Measurements from ENCODE around the gene MYOCD. TPM values are rescaled to one million over a fixed set of nuclear protein-coding genes. Genes with fewer than 3 reads are reported as not detected.

Gene MYOCD
- total and polyA plus RNA-seq, 2 donors: 59.4 to 59.5 TPM

- no peaks in the 10 kb centered on the region for H3K4me1 ChIP-seq (ENCODE audit: insufficient read depth)
- H3K36me3 ChIP-seq (ENCODE audit: insufficient read depth): no peaks in the 10 kb centered on the region
- no peak overlapping the region for H3K27ac ChIP-seq (ENCODE audit: low read depth)
- no peak overlapping the region for H3K4me3 ChIP-seq (ENCODE audit: low read depth, low read length)
- 50% methylated on average over 4 of the region's 4 CpGs for WGBS
- no peak for DNase-seq (ENCODE audit: extremely low spot score)
These were observed 102.6 kb downstream of the MYOCD start for GRCh38 chr17:12768255-12768654.

DNA sequence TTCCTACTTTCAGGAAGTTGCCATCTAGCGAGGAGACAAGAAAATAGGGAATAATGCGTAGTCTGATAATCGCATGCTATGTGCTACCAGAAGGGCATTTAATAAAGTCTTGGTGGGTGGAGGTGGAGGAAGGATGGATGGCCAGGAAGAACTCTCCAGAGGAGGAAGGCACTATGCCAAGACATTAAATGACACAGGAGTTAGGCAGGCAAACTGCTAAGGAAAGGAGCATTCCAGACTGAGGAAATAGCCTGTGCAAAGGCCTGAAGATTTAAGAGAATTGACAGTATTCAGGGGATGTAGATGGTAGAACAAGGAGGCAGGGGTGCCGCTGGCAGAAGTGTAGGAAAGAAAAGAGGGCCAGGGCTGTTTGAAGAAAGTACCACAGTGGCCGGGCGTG lies 104.3 kb downstream of the MYOCD start:
- H3K27ac ChIP-seq (ENCODE audit: low read depth): no peak overlapping the region
- no peaks in the 10 kb centered on the region for H3K4me1 ChIP-seq (ENCODE audit: insufficient read depth)
- no peak for DNase-seq (ENCODE audit: extremely low spot score)
- 94% methylated on average over 6 of the region's 6 CpGs for WGBS
- H3K36me3 ChIP-seq (ENCODE audit: insufficient read depth): no peaks in the 10 kb centered on the region
- H3K4me3 ChIP-seq (ENCODE audit: low read depth, low read length): no peak overlapping the region

GRCh38 chr17:12773153-12773552 lies 107.5 kb downstream of the MYOCD start:
- Histone ChIP-seq H3K27ac (ENCODE audit: low read depth) (no peak overlapping the region), H3K36me3 (ENCODE audit: insufficient read depth) (no peaks in the 10 kb centered on the region), H3K4me1 (ENCODE audit: insufficient read depth) (no peaks in the 10 kb centered on the region), H3K4me3 (ENCODE audit: low read depth, low read length) (no peak overlapping the region)
- 80% methylated on average over 1 of the region's 1 CpG for WGBS
- DNase-seq (ENCODE audit: extremely low spot score): no peak

- under 1% methylated on average over 16 of the region's 16 CpGs for WGBS
- DNase-seq (ENCODE audit: extremely low spot score): no peak
- H3K27ac ChIP-seq (ENCODE audit: low read depth): no peak overlapping the region
- peak overlapping the region; percentile 94 for H3K4me3 ChIP-seq (ENCODE audit: low read depth, low read length)
- no peaks in the 10 kb centered on the region for H3K36me3 ChIP-seq (ENCODE audit: insufficient read depth)
- no peaks in the 10 kb centered on the region for H3K4me1 ChIP-seq (ENCODE audit: insufficient read depth)
These were observed 123.4 kb downstream of the MYOCD start for GRCh38 chr17:12789075-12789480.

GRCh38 chr17:12789481-12790248 lies 124.0 kb downstream of the MYOCD start, which contains the start of gene ARHGAP44:
Gene ARHGAP44 (plus strand): TSS chr17:12789498. CDS start chr17:12789839, 341 bp downstream.
- Histone ChIP-seq H3K36me3 (ENCODE audit: insufficient read depth) (no peaks in the 10 kb centered on the region), H3K4me1 (ENCODE audit: insufficient read depth) (no peaks in the 10 kb centered on the region), H3K27ac (ENCODE audit: low read depth) (peak within 1 kb of the TSS; percentile 76), H3K4me3 (ENCODE audit: low read depth, low read length) (peak within 1 kb of the TSS; percentile 94)
- WGBS: under 1% methylated on average over 84 of the region's 86 CpGs
- no peak for DNase-seq (ENCODE audit: extremely low spot score)

- 31% methylated on average over 27 of the region's 27 CpGs for WGBS
- Histone ChIP-seq H3K36me3 (ENCODE audit: insufficient read depth) (no peaks in the 10 kb centered on the region), H3K4me3 (ENCODE audit: low read depth, low read length) (peak overlapping the region; percentile 94), H3K27ac (ENCODE audit: low read depth) (no peak overlapping the region), H3K4me1 (ENCODE audit: insufficient read depth) (no peaks in the 10 kb centered on the region)
- no peak for DNase-seq (ENCODE audit: extremely low spot score)
These were observed 124.8 kb downstream of the MYOCD start for GRCh38 chr17:12790249-12791106.

GRCh38 chr17:12794919-12795532 lies 129.3 kb downstream of the MYOCD start:
- Histone ChIP-seq H3K27ac (ENCODE audit: low read depth) (no peak overlapping the region), H3K4me1 (ENCODE audit: insufficient read depth) (no peaks in the 10 kb centered on the region), H3K36me3 (ENCODE audit: insufficient read depth) (no peaks in the 10 kb centered on the region), H3K4me3 (ENCODE audit: low read depth, low read length) (no peak overlapping the region)
- no peak for DNase-seq (ENCODE audit: extremely low spot score)
- WGBS: 69% methylated on average over 6 of the region's 6 CpGs

- no peak for DNase-seq (ENCODE audit: extremely low spot score)
- WGBS: 72% methylated on average over 3 of the region's 3 CpGs
- Histone ChIP-seq H3K4me3 (ENCODE audit: low read depth, low read length) (no peak overlapping the region), H3K36me3 (ENCODE audit: insufficient read depth) (no peaks in the 10 kb centered on the region), H3K4me1 (ENCODE audit: insufficient read depth) (no peaks in the 10 kb centered on the region), H3K27ac (ENCODE audit: low read depth) (no peak overlapping the region)
These were observed 135.2 kb downstream of the MYOCD start for GRCh38 chr17:12800855-12801365.

- WGBS: 86% methylated on average over 1 of the region's 1 CpG
- DNase-seq (ENCODE audit: extremely low spot score): no peak
- H3K27ac ChIP-seq (ENCODE audit: low read depth): no peak overlapping the region
- H3K4me3 ChIP-seq (ENCODE audit: low read depth, low read length): no peak overlapping the region
- no peaks in the 10 kb centered on the region for H3K4me1 ChIP-seq (ENCODE audit: insufficient read depth)
- H3K36me3 ChIP-seq (ENCODE audit: insufficient read depth): no peaks in the 10 kb centered on the region
These were observed 140.9 kb downstream of the MYOCD start for GRCh38 chr17:12806630-12807029.

- Histone ChIP-seq H3K27ac (ENCODE audit: low read depth) (no peak overlapping the region), H3K4me1 (ENCODE audit: insufficient read depth) (no peaks in the 10 kb centered on the region), H3K4me3 (ENCODE audit: low read depth, low read length) (no peak overlapping the region), H3K36me3 (ENCODE audit: insufficient read depth) (no peaks in the 10 kb centered on the region)
- WGBS: 91% methylated on average over 3 of the region's 3 CpGs
- no peak for DNase-seq (ENCODE audit: extremely low spot score)
These were observed 143.0 kb downstream of the MYOCD start for GRCh38 chr17:12808723-12809122.

GRCh38 chr17:12812877-12813276 lies 147.2 kb downstream of the MYOCD start:
- WGBS: 38% methylated on average over 5 of the region's 5 CpGs
- H3K36me3 ChIP-seq (ENCODE audit: insufficient read depth): no peaks in the 10 kb centered on the region
- no peak for DNase-seq (ENCODE audit: extremely low spot score)
- no peaks in the 10 kb centered on the region for H3K4me1 ChIP-seq (ENCODE audit: insufficient read depth)
- no peak overlapping the region for H3K4me3 ChIP-seq (ENCODE audit: low read depth, low read length)
- H3K27ac ChIP-seq (ENCODE audit: low read depth): no peak overlapping the region

GRCh38 chr17:12813664-12814063 lies 148.0 kb downstream of the MYOCD start:
- H3K27ac ChIP-seq (ENCODE audit: low read depth): no peak overlapping the region
- WGBS: 88% methylated on average over 9 of the region's 9 CpGs
- H3K36me3 ChIP-seq (ENCODE audit: insufficient read depth): no peaks in the 10 kb centered on the region
- H3K4me3 ChIP-seq (ENCODE audit: low read depth, low read length): no peak overlapping the region
- H3K4me1 ChIP-seq (ENCODE audit: insufficient read depth): no peaks in the 10 kb centered on the region
- no peak for DNase-seq (ENCODE audit: extremely low spot score)

DNA sequence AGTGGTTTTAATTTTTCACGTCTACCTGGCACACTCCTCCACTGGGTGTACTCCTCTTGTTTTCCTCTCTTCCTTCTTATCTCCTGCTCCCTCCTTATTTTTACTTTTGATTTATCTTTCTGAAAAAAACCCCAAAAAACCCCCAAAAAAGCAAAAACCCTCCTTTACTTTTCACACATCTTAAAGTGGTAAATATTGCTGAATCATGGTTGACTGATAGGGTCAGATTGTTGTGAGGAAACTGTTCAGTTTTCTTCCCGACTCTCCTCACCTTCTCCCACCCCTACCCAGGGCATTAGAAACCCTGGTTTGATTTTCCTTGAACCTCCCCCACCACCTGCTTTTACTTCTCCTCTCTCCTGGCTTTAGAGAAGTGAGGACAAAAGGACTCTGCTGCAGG lies 149.0 kb downstream of the MYOCD start:
- WGBS: 85% methylated on average over 2 of the region's 2 CpGs
- Histone ChIP-seq H3K27ac (ENCODE audit: low read depth) (no peak overlapping the region), H3K4me1 (ENCODE audit: insufficient read depth) (no peaks in the 10 kb centered on the region), H3K4me3 (ENCODE audit: low read depth, low read length) (no peak overlapping the region), H3K36me3 (ENCODE audit: insufficient read depth) (no peaks in the 10 kb centered on the region)
- DNase-seq (ENCODE audit: extremely low spot score): no peak
